Measurements from ENCODE around the gene YIF1A.

GRCh38 chr11:66285250-66285947, 3.5 kb downstream of the YIF1A start:
- TF ChIP-seq POLR2A (IDR thresholded peaks at IDR 0.05) (no peak), CTCF (IDR thresholded peaks at IDR 0.05) (no peak)
